A673 (cell line): Measurements from ENCODE around the gene GPER1. TPM values are rescaled to one million over a fixed set of nuclear protein-coding genes. Genes with fewer than 3 reads are reported as not detected.

Experiments
- BruUV-seq: library from RNA; stranded (reverse); fragments of 400-500 nt; replicated peaks from 2 replicates; lab custom pipeline; 2021; lab: Mats Ljungman, UMichigan
- CTCF ChIA-PET: fragments of 300-600 bp; sonication (Branson Sonifier 250); formaldehyde crosslinking; loops from one replicate; lab custom pipeline; 2022; ENCODE audit warnings: antibody characterized with exemption; lab: Charles Lee
- POLR2A ChIA-PET: fragments of 300-600 bp; sonication (Branson Sonifier 250); formaldehyde crosslinking; loops from one replicate; lab custom pipeline; 2022; ENCODE audit warnings: antibody characterized with exemption; ENCODE audit not compliant: low non-redundant PET; lab: Charles Lee
- DNase-seq: peaks from one replicate; pipeline ENCODE4 v3.0.0-alpha.2; 2015; ENCODE audit warnings: low spot score
- H3K27ac ChIP-seq: fragments of 200-600 bp; sonication (generic); 2 replicates; pipeline ENCODE4 v1.5.1; 2016; ENCODE audit warnings: mixed run types, low read depth, mild to moderate bottlenecking, mixed read lengths, antibody characterized with exemption, low read length; ENCODE audit not compliant: poor library complexity, severe bottlenecking
- H3K27me3 ChIP-seq: fragments of 200-600 bp; sonication (generic); replicated peaks from 2 replicates; pipeline ENCODE4 v1.6.1; 2017; ENCODE audit warnings: mixed run types, low read depth, mild to moderate bottlenecking, mixed read lengths, antibody characterized with exemption, low read length; ENCODE audit not compliant: insufficient read depth, poor library complexity
- H3K36me3 ChIP-seq: fragments of 200-600 bp; sonication (generic); 2 replicates; pipeline ENCODE4 v1.6.1; 2016; ENCODE audit warnings: mixed run types, mild to moderate bottlenecking, mixed read lengths, antibody characterized with exemption, low read length; ENCODE audit not compliant: insufficient read depth, poor library complexity, severe bottlenecking
- H3K4me1 ChIP-seq: fragments of 200-600 bp; sonication (generic); 2 replicates; pipeline ENCODE4 v1.6.1; 2017; ENCODE audit warnings: mixed run types, mild to moderate bottlenecking, mixed read lengths, antibody characterized with exemption, low read length; ENCODE audit not compliant: insufficient read depth, poor library complexity, severe bottlenecking
- H3K4me3 ChIP-seq: fragments of 200-600 bp; sonication (generic); 2 replicates; pipeline ENCODE4 v1.5.1; 2016; ENCODE audit warnings: low read depth, mixed run types, mild to moderate bottlenecking, mixed read lengths, low read length; ENCODE audit not compliant: poor library complexity, severe bottlenecking
- H3K9me3 ChIP-seq: fragments of 200-600 bp; sonication (generic); 2 replicates; pipeline ENCODE4 v1.6.1; 2016; ENCODE audit warnings: mixed run types, low read depth, mild to moderate bottlenecking, mixed read lengths, antibody characterized with exemption, low read length; ENCODE audit not compliant: poor library complexity, severe bottlenecking
- EZH2 ChIP-seq: fragments of 200-600 bp; sonication (generic); IDR thresholded peaks from 2 replicates; pipeline ENCODE4 v1.6.1; 2017; ENCODE audit warnings: borderline replicate concordance, low read depth, mild to moderate bottlenecking, mixed read lengths, antibody characterized with exemption, low read length; ENCODE audit not compliant: poor library complexity, severe bottlenecking
- intact Hi-C: fragments of 100-400 bp; cut with micrococcal nuclease; formaldehyde crosslinking; loops from one replicate; pipeline ENCODE4 v1.10.0; 2022; ENCODE audit not compliant: unreplicated experiment
- total RNA-seq: library from RNA; stranded (reverse); gene quantifications from 2 replicates; pipeline ENCODE4 v1.2.3, GENCODE V29; 2021
- TF ChIP-seq, protein P1 (sequence below): fragments of 300-800, 200-600 bp; sonication (generic); conservative IDR thresholded peaks from 2 replicates; pipeline ENCODE4 v1.5.1; 2017; ENCODE audit warnings: low read depth, mild to moderate bottlenecking, antibody characterized with exemption, low read length, moderate library complexity, mixed read lengths

The GPER1 gene
- total RNA-seq, 1 experiment from 2014 or later: 0.37 TPM

- ChIA-PET POLR2A (no interaction called here), CTCF (interaction anchor here (1.2 kb wide), 1 partner anchor 11 kb away, joined by 3 read pairs; no protein-coding TSS in a partner anchor)
- intact Hi-C loops: no loop called here
- H3K36me3 ChIP-seq: no peaks in the 10 kb centered on the region
- H3K27me3 ChIP-seq: no peaks in the 10 kb centered on the region
- no peak for DNase-seq
- no peaks in the 10 kb centered on the region for H3K9me3 ChIP-seq
- BruUV-seq: no TSS peak
- no peak overlapping the region for H3K27ac ChIP-seq
- H3K4me1 ChIP-seq: no peaks in the 10 kb centered on the region
- H3K4me3 ChIP-seq: no peak overlapping the region
- TF ChIP-seq EZH2: no peak
- TF ChIP-seq, protein P1, sequence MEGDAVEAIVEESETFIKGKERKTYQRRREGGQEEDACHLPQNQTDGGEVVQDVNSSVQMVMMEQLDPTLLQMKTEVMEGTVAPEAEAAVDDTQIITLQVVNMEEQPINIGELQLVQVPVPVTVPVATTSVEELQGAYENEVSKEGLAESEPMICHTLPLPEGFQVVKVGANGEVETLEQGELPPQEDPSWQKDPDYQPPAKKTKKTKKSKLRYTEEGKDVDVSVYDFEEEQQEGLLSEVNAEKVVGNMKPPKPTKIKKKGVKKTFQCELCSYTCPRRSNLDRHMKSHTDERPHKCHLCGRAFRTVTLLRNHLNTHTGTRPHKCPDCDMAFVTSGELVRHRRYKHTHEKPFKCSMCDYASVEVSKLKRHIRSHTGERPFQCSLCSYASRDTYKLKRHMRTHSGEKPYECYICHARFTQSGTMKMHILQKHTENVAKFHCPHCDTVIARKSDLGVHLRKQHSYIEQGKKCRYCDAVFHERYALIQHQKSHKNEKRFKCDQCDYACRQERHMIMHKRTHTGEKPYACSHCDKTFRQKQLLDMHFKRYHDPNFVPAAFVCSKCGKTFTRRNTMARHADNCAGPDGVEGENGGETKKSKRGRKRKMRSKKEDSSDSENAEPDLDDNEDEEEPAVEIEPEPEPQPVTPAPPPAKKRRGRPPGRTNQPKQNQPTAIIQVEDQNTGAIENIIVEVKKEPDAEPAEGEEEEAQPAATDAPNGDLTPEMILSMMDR: no peak
These were observed 13.1 kb upstream of the GPER1 start for GRCh38 chr7:1074593-1075431.

- TF ChIP-seq, protein P1: no peak
- TF ChIP-seq EZH2: no peak
- BruUV-seq: no TSS peak
- no peaks in the 10 kb centered on the region for H3K36me3 ChIP-seq
- intact Hi-C loops: no loop called here
- no peaks in the 10 kb centered on the region for H3K4me1 ChIP-seq
- ChIA-PET POLR2A (no interaction called here), CTCF (interaction anchor here (1.2 kb wide), 1 partner anchor 10 kb away, joined by 3 read pairs; no protein-coding TSS in a partner anchor)
- no peaks in the 10 kb centered on the region for H3K27me3 ChIP-seq
- H3K9me3 ChIP-seq: no peaks in the 10 kb centered on the region
- H3K4me3 ChIP-seq: no peak overlapping the region
- H3K27ac ChIP-seq: no peak overlapping the region
- no peak for DNase-seq
These were observed 11.5 kb upstream of the GPER1 start for GRCh38 chr7:1076184-1077072.

- BruUV-seq: no TSS peak
- H3K4me3 ChIP-seq: no peak overlapping the region
- no peaks in the 10 kb centered on the region for H3K36me3 ChIP-seq
- H3K27me3 ChIP-seq: no peaks in the 10 kb centered on the region
- intact Hi-C loops: no loop called here
- H3K27ac ChIP-seq: no peak overlapping the region
- no peak for DNase-seq
- TF ChIP-seq, protein P1: no peak
- no peak for TF ChIP-seq EZH2
- no peaks in the 10 kb centered on the region for H3K9me3 ChIP-seq
- ChIA-PET POLR2A (no interaction called here), CTCF (no interaction called here)
- no peaks in the 10 kb centered on the region for H3K4me1 ChIP-seq
These were observed 9.4 kb upstream of the GPER1 start for GRCh38 chr7:1078519-1078918.
